Activated CD4-positive, alpha-beta T cell treated with anti-CD3 and anti-CD28 coated beads, Interleukin-2, amount 50 U/mL, for 4 hours (primary cell): Measurements from ENCODE around the gene CYP2C8.
"Not testable (repeated sequence)": the region's sequence is repeated elsewhere in the genome, so short reads cannot be mapped to it uniquely, and the experiment has no call there.

Source experiments
- DNase-seq, 2 experiments: peaks; one replicate each; pipeline ENCODE4 v3.0.0-alpha.2; 2020

The CYP2C8 gene

DNA sequence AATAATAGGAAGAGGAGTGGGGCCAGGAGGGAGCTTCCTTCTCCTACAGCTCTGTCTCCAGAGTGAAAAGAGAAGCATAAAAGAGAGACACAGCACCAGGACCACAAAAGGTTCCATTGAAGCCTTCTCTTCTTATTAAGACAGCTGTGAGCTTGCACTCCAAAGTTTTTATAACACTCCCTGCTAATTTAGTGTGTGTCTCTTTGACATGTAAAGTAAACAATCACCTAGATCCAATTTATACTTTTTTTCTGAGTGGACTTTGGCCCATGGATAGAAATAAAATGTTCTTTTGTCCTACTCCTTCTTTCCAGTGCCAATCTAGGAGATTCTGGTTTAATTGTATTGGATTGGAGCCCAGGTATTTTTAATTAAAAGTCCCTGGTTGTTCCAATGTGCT, at the start of gene CYP2C8:
CYP2C8 (minus strand) TSS at position 212 of the 400 bp plus-strand sequence; CDS start at position 117, 95 bp downstream.
- no peak for DNase-seq

DNA sequence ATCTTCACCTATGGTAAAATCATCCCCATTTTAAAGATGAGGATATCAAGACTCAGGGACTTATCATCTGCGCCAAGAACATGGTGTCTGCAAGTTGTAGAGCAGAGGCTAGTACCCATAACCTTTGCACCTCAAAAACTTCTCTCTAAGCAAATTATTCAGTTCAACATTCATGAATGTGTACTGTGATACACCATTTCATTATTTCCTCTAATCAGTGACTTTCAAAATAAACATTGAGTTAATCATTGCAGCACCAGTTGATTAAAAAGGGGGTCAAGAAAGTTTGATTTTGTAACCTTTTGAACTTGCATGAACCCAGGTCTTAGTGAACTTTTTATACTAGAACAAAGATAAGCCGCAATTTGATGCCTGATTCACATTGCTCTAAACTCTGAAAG, 47.6 kb upstream of the CYP2C8 start:
- no peak for DNase-seq

DNA sequence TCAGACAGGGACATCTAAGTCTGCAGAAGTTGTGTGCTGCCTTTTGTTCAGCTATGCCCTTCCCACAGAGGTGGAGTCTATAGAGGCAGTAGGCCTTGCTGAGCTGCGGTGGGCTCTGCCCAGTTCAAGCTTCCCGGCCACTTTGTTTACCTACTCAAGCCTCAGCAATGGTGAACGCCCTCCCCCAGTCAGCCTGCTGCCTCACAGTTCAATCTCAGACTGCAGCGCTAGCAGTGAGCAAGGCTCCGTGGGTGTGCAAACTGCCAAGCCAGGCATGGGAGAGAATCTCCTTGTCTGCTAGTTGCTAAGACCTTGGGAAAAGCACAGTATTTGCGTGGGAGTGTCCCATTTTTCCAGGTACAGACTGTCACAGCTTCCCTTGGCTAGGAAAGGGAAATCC, 41.5 kb upstream of the CYP2C8 start:
- DNase-seq, result not testable (repeated sequence)

DNA sequence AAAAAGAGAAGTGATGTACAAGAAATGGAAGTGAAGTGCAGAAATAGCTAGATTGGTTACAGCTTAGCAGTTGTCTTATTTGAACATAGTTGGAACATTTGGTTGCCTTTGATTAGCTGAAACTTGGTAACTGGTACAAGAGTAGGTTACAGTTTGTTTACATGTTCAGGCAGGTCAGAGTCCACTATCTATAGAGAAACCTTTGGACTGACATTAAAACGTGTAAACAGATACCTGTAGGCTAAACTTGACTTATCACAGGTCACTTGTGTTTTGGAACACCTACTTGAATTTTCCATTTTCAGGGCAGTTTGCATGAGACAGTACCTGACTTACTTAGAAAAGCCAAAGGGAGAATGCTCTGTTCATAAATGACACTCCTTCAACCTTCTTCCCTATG, 28.5 kb upstream of the CYP2C8 start:
- no peak for DNase-seq

DNA sequence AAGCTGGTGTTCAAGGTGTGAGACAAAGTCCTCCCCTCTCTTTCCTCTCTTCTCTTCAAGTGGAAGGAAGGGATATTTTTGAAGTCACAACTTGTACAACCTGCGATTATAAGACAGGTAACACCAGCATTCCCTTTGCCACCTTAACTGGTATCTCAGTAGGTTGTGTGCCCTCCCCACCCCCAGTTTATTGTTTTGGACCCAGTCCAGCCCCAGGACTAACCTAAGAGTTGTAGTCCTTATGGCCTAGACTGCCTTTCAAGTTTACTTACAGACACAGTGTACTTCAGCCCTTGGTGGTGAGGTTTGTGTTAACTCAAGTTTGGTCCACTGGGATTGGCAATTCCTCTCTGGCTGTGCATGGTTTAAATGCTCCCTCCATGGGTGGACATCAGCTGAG, 26.8 kb upstream of the CYP2C8 start:
- DNase-seq, result no peak

DNA sequence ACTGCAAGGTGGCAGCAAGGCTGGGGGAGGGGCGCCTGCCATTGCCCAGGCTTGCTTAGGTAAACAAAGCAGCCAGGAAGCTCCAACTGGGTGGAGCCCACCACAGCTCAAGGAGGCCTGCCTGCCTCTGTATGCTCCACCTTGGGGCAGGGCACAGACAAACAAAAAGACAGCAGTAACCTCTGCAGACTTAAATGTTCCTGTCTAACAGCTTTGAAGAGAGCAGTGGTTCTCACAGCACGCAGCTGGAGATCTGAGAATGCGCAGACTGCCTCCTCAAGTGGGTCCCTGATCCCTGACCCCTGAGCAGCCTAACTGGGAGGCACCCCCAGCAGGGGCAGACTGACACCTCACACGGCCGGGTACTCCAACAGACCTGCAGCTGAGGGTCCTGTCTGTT, 10.3 kb upstream of the CYP2C8 start:
- DNase-seq, result not testable (repeated sequence)

DNA sequence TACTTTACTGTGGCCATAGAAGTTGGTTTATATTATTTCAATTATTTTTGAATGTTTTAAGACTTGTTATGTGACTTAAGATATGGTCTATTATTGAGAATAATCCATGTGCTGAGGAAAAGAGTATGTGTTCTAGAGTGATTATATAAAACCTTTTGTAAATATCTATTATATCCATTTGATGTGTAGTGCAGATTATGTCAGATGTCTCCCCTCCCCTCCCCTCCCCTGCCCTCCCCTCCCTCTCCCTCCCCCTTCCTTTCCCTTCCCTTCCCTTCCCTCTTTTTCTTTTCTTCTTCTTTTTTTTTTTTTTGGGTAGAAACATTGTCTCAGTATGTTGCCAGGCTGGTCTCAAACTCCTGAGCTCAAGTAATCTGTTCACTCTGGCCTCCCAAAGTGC, 8.3 kb upstream of the CYP2C8 start:
- DNase-seq, result no peak

DNA sequence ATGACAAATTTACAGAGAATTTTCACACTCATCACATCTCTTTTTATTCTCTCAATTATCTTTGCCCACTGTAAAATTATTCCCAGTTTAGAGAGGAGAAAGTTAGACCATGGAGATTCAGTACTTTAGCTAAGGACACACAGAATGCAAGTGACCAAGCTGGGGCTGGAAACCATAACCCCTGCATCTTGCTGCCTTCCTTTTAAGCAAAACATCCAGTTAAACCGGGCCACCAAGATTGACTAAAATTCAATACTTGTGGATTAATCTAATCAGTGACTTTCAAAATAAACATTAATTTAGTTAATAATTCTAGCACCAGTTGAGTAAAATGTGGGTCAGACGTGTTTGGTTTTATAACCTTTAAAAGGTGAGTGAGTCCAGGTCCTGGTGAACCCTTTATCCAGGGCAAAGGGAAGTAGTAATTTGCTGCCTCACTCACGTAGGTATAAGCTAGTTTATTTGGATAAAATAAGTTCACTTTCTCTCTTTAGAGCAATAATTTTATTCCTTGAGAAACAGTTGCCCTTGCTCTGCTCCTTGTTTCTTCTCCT, 1.9 kb upstream of the CYP2C8 start:
- DNase-seq, result no peak

DNA sequence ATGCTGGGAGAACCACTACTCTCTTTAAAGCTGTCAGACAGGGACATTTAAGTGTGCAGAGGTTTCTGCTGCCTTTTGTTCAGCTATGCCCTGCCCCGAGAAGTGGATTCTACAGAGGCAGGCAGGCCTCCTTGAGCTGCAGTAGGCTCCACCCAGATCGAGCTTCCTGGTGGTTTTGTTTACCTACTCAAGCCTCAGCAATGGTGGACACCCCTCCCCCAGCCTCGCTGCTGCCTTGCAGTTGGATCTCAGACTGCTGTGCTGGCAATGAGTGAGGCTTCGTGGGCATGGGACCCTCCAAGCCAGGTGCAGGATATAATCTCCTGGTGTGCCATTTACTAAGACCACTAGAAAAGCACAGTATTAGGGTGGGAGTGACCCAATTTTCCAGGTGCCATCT, 5.2 kb downstream of the CYP2C8 start:
- DNase-seq, result not testable (repeated sequence)

DNA sequence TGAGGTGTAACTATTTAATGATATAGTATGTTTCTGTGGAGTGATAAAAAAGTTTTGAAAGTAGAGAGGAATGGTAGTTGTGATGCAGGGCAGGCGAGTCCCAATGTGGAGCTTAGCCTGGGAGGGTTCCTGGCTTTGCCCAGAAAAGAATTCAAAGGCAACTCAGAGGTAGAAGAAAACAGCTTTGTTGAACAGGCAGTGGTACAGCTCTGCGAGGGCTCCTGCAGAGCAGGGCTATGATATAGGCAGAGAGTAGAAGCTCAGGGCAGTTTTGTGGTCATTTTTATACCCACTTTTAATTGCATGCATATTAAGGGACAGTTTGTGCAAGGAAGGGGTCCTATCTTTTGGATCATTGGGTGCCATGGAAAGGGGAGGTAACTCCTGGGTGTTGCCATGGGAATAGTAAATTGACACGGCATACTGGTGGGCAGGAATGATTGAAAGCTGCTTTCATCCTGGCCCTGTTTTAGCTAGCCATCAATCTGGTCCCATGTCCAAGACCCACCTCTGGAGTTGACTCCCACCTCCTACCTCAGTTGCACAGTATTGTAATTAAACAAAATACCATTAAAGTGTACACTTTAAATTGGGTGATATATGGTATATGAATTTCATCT, 12.4 kb downstream of the CYP2C8 start:
- DNase-seq, result no peak

DNA sequence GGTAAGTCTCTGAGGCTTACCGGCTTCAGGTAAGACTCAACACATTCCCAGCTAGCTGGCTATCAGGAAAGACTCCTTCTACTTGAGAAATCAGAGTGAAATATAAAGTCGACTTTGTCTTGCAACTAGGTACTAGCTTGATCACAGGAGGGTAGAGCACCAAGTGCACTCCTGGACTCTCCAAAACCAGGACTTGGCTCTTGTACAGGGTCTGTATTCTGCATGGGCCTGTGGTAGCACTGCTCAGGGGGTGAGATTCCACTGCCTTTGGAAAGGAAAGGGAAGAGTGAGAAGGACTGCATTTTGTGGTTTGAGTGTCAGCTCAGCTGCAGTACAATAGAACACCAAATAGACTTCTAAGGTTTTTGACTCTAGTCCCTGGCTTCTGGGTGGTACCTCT, 19.4 kb downstream of the CYP2C8 start:
- no peak for DNase-seq

DNA sequence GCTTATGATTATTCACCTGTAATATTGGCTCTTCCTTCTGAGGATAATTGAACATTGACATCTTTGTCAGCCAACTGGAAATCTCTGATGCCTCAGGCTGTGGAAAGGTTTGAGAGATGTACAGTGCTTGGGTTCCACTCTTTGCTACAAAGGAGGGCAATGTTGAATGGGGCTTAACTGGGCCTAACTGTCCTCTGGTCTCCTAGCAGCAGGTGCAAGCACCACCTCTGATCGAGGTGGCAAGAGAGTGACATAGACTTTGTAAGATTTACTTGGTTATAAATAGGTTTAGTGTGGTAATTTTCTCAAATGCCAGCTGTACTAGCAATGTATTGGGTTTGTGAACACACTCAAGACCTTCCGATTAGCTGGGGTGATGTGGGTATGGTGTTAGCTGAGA, 21.1 kb downstream of the CYP2C8 start:
- DNase-seq, result no peak

DNA sequence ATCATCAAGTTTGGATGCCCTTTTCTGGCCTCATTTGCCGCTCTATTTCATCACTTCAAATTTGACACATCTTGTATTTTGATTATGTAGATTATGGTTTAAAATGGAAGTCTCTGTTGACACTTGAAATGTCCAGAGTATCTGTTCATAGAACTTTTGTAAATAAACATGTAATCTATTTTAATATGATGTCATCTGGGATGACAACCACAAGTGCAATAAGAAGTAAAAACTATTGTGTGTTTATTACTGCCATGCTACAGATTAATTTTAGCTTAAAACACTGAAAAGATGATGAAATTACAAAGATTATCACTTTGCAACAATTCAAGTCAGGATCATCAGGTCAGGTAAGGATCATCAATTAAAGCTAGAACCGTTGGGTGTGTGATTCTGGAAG, 30.0 kb downstream of the CYP2C8 start:
- no peak for DNase-seq

DNA sequence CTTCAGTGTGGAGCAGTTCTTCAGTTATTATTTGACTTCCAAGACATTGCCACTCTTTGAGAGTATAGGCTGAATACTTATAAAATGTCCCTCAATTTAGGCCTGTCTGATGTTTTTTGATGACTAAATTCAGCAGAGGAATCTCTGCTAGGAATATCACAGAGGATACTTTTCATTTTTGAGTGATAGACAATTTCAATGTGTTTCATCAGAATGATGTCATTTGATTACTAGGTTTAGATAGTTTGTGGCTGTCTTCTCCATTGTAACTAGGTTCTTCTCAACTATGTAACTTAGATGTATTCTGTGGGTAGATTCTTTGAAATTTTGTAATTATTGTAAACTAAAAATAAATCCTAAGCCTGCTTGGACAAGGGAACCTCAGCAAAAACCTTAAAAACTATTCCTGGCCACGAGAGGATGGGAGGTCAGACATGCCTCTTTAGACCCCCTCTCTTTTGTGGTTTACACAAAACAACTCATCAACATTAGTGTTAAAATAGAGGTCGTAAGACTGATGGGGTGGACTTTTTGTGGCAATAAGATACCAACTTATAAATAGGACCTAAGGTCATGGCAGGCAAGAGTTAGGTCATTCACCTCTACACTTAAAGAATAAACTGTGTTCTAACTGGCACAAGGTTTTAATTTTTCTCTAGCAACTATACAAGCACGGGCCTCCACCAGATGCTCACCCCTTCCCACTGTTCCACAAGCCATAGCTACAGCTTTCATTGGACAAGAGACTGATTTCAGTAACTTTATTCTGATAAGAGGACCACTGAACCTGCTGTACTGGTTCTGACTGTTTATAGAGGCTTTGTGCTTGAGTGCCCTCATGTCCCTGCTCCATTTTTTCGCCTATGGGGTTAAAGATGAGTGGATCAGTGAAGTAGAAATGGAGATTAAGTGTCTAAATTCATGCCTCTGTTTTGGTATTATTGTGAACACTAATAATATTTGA, 33.7 kb downstream of the CYP2C8 start:
- no peak for DNase-seq

DNA sequence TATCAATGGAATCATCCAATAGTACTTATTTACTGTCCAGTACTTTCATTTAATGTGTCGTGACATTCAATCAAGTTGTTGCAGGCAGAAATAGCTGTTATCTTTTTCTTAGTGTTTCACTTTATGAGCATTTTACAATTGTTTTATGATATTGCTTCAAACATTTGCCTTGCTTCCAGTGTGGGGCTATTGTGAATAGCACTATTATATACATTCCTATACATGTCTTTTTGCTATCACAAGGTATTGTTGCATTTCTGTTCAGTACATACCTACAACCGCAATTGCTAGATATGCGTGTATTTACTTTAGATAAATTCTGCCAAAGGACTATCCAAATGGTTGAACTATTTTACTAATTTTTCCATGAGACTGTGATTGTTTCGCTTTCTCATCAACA, 34.9 kb downstream of the CYP2C8 start:
- DNase-seq, result no peak

DNA sequence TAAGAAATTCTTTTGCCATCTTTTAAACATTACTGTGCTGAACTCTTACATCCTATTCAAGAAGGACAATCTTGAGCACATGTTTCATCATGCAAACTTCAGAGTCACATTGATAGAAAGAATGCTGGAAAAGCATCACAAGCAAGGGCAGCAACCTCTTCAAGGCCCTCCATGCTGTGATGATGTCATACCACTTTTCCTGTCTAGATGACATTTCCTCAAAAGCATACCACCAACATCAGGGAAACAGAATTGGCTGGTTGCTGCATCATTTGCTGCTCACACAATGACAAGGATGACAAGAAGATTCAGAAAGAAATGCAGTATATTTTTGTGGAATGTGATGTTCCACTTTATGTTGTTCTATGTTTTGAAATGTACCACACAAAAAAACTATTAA, 37.6 kb downstream of the CYP2C8 start:
- no peak for DNase-seq

DNA sequence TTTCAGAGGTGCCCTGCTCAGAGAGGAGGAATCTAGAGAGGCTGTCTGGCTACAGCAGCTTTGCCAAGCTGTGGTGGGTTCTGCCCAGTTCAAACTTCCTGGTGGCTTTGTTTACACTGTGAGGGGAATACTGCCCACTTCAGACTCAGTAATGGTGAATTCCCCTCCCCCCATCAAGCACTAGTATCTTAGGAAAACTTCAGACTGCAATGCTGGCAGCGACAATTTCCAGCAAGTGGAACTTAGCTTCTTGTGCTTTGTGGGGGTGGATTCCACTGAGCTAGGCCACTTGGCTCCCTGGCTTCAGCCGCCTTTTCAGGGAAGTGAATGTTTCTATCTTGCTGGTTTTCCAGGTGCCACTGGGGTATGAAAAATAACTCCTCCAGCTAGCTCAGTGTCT, 42.8 kb downstream of the CYP2C8 start:
- DNase-seq, result no peak

DNA sequence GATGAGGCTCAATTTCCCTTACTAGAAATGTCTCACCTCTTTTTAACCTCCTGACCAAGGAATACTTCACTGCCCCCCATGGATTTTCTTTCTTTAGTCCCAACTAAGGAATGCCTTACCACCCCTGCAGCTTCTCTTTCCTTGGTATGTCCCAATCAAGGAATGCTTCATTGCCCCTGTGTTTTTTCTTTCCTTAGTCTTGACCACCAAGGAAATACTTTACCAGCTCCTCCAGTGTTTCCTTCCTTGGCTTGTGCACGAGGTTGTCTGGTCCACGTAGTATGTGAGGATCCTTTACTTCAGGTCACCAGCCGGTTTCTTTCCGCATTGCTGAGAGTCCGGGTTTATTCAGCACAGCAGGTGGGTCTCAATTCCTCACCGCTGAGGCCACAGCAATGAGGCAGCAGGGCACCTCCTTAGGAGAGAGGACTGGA, 71.5 kb downstream of the CYP2C8 start:
- no peak for DNase-seq

DNA sequence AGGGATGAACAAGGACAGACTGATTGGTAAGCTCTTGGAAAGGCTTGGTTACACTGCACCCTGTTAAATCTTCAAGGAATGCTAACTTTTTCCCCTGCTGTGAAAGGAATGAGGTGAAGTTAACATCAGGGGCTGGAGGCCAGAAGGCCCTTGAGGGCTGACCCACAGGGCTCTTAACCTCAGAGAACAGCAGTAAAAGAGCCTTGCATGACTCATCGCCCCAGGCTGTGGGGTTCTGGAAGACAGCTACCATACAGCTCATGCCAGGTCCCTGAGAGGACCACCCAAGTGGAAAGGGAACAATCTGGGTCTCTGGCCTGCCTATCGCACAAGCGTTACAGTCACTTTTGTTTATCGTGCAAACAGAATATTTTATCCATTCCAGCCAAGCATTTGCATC, 76.5 kb downstream of the CYP2C8 start:
- no peak for DNase-seq

DNA sequence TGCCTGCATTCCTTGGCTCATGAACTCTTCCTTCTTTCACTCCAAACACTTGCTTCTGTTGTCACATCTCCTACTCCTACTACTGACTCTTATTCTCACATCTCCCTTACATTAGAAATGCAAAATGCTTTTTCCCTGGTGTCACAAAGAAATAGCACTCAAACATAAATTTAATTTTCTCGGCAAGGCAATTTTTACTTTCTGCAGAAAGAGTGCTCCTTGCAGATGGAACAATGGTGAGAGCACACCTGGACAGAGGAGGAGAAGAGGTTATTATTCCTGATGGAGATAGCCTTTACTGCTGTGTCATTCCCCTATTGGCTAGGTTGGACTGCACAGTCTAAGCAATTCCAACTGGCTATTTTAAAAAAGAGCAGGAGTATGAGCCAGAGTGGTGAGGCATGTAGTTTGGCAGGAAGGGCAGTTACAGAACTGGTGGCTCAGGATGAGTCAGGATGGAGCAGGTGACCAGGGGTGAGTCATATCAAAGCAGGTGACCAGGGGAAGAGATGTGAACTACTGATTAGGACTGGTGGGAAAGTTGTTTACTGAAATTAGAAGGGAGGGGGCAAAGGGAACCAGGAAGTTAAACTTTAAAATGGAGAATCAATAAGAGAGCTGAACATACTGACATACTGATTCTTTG, 77.9 kb downstream of the CYP2C8 start:
- DNase-seq, result no peak

DNA sequence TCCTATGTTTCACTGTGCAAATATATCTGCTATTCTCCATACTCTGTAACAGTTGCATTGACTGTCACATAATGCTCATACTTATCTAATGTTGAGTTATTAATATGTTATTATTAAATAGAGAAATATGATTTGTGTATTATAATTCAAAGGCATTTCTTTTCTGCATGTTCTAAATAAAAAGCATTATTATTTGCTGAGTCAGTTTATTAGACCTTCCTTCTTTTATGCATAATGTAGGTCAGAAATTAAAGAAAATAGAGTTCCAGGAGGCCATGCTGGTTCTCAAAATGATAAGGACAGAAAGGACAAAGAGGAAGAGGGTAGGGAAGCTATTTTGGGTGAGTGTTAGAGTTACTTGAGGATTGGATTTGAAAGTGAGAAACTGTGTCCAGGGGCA, 80.1 kb downstream of the CYP2C8 start:
- no peak for DNase-seq
